Neural progenitor cell (in vitro differentiated cells): Measurements from ENCODE around the gene H6PD.

Experiments
- EZH2 ChIP-seq: fragments of 200-600 bp; sonication (generic); IDR thresholded peaks from 2 replicates; pipeline ENCODE4 v1.6.1; 2017; ENCODE audit warnings: antibody characterized with exemption, mild to moderate bottlenecking, moderate library complexity
- EZH2phosphoT487 ChIP-seq: fragments of 200-600 bp; sonication (generic); IDR thresholded peaks from 2 replicates; pipeline ENCODE4 v1.6.1; 2017; ENCODE audit warnings: antibody characterized with exemption
- TF ChIP-seq, protein P1 (sequence below): fragments of 200-600 bp; sonication (generic); IDR thresholded peaks from 2 replicates; pipeline ENCODE4 v1.5.1; 2017; ENCODE audit warnings: antibody characterized with exemption, mild to moderate bottlenecking

GRCh38 chr1:9198538-9199361 lies 35.8 kb upstream of the H6PD start:
- TF ChIP-seq EZH2 (peak; percentile 67), EZH2phosphoT487 (peak; percentile 56)
- TF ChIP-seq, protein P1, sequence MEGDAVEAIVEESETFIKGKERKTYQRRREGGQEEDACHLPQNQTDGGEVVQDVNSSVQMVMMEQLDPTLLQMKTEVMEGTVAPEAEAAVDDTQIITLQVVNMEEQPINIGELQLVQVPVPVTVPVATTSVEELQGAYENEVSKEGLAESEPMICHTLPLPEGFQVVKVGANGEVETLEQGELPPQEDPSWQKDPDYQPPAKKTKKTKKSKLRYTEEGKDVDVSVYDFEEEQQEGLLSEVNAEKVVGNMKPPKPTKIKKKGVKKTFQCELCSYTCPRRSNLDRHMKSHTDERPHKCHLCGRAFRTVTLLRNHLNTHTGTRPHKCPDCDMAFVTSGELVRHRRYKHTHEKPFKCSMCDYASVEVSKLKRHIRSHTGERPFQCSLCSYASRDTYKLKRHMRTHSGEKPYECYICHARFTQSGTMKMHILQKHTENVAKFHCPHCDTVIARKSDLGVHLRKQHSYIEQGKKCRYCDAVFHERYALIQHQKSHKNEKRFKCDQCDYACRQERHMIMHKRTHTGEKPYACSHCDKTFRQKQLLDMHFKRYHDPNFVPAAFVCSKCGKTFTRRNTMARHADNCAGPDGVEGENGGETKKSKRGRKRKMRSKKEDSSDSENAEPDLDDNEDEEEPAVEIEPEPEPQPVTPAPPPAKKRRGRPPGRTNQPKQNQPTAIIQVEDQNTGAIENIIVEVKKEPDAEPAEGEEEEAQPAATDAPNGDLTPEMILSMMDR, result peak; percentile 48
